ENCODE measurements around the gene KCNQ5. TPM values are rescaled to one million over a fixed set of nuclear protein-coding genes. Genes with fewer than 3 reads are reported as not detected.

Gene KCNQ5
- total RNA-seq, 1 experiment from 2014 or later = 0.07 TPM

GRCh38 chr6:72659754-72660153 is 37.9 kb downstream of the KCNQ5 start:
- Histone ChIP-seq H4K20me1 (ENCODE audit: control insufficient read depth, insufficient read depth, insufficient read length) (no peaks in the 10 kb centered on the region), H3K27me3 (ENCODE audit: insufficient read depth, low read length) (no peaks in the 10 kb centered on the region), H2BK5ac (ENCODE audit: insufficient read length, low read length) (no peak overlapping the region), H4K5ac (ENCODE audit: insufficient read length, low read depth, low read length) (no peak overlapping the region), H4K8ac (replicated peaks; ENCODE audit: insufficient read length, low read depth, low read length) (no peak overlapping the region), H3K4me1 (ENCODE audit: insufficient read depth, low read length) (no peaks in the 10 kb centered on the region), H3K79me1 (ENCODE audit: insufficient read depth, low read depth, low read length, poor library complexity, severe bottlenecking) (no peaks in the 10 kb centered on the region), H3K4me2 (ENCODE audit: insufficient read depth, insufficient read length, low read length) (no peak overlapping the region), H3K18ac (ENCODE audit: insufficient read length, low read depth, low read length) (no peak overlapping the region), H2AFZ (ENCODE audit: low read length) (no peak overlapping the region), H4K91ac (ENCODE audit: insufficient read length, low read depth, low read length) (no peak overlapping the region), H2BK20ac (ENCODE audit: low read depth, low read length, poor library complexity, severe bottlenecking) (no peak overlapping the region), H3K27ac (ENCODE audit: insufficient read length, low read depth, low read length) (no peak overlapping the region), H2BK120ac (ENCODE audit: low read depth, low read length, poor library complexity, severe bottlenecking) (no peak overlapping the region), H2AK5ac (ENCODE audit: insufficient read length, low read length) (no peak overlapping the region), H3K23me2 (ENCODE audit: insufficient read length, low read depth, low read length, poor library complexity, severe bottlenecking) (no peaks in the 10 kb centered on the region), H3K23ac (ENCODE audit: insufficient read length, low read depth, low read length) (no peak overlapping the region), H3K79me2 (ENCODE audit: insufficient read depth, low read length) (no peaks in the 10 kb centered on the region), H3K4ac (ENCODE audit: low read depth, low read length) (no peak overlapping the region), H3K56ac (ENCODE audit: insufficient read length, low read depth, low read length) (no peak overlapping the region), H3K9ac (ENCODE audit: extremely low read depth, insufficient read length, low read length) (no peak overlapping the region), H3K14ac (ENCODE audit: insufficient read depth, low read length) (no peak overlapping the region), H2BK15ac (ENCODE audit: low read depth, low read length) (no peak overlapping the region), H3T11ph (ENCODE audit: low read length) (no peak overlapping the region), H3K9me3 (ENCODE audit: control insufficient read depth, low read depth, low read length) (no peaks in the 10 kb centered on the region), H2BK12ac (ENCODE audit: insufficient read length, low read depth, low read length) (no peak overlapping the region)
- DNase-seq = no peak
- Mint-ChIP-seq H3K36me3 (ENCODE audit: insufficient read depth in 1 of 3, low read depth in 3 of 3) (no peaks in the 10 kb centered on the region), H3K27ac (no peak overlapping the region), H3K4me1 (no peaks in the 10 kb centered on the region), H3K9me3 (no peaks in the 10 kb centered on the region), H3K4me3 (no peak overlapping the region), H3K27me3 (ENCODE audit: low read depth) (no peaks in the 10 kb centered on the region)
- no CpG with 5 or more reads among the region's 5 CpGs for WGBS (ENCODE audit: extremely low coverage, insufficient read length, low lambda C conversion rate)
- TF ChIP-seq CTCF (conservative IDR thresholded peaks at IDR 0.05) = no peak

Data from H9 (cell line).